CD8-positive, alpha-beta memory T cell (primary cell): ENCODE data around the gene ATP8B1. TPM values are rescaled to one million over a fixed set of nuclear protein-coding genes. Genes with fewer than 3 reads are reported as not detected.
"Not testable (repeated sequence)": the region's sequence is repeated elsewhere in the genome, so short reads cannot be mapped to it uniquely, and the experiment has no call there.

Experiments
- CTCF ChIA-PET: fragments of 350-600 bp; sonication (Branson Sonifier 250); formaldehyde crosslinking; loops from one replicate; lab custom pipeline; 2021; ENCODE audit warnings: antibody characterized with exemption; lab: Charles Lee
- POLR2A ChIA-PET: fragments of 350-600 bp; sonication (Branson Sonifier 250); formaldehyde crosslinking; loops from one replicate; lab custom pipeline; 2021; ENCODE audit warnings: antibody characterized with exemption; lab: Charles Lee
- DNase-seq, 5 donors: peaks; one replicate each; pipeline versions ENCODE4 v3.0.0 to v3.0.0-alpha.2; 2020 to 2022; ENCODE audit warnings: mixed read lengths in 1 of 5
- H3K27ac ChIP-seq: one replicate; pipeline ENCODE4 v1.7.0; 2013; ENCODE audit warnings: low read depth, mild to moderate bottlenecking, low read length, moderate library complexity
- H3K27me3 ChIP-seq: 2 replicates; pipeline ENCODE4 v1.7.0; 2013; ENCODE audit warnings: low read length, mild to moderate bottlenecking; ENCODE audit not compliant: insufficient read depth, poor library complexity, severe bottlenecking
- H3K36me3 ChIP-seq: 2 replicates; pipeline ENCODE4 v1.7.0; 2013; ENCODE audit warnings: mild to moderate bottlenecking, low read length, moderate library complexity; ENCODE audit not compliant: insufficient read depth
- H3K4me1 ChIP-seq: 2 replicates; pipeline ENCODE4 v1.7.0; 2013; ENCODE audit warnings: mild to moderate bottlenecking, low read length, moderate library complexity; ENCODE audit not compliant: insufficient read depth
- H3K4me3 ChIP-seq: 2 replicates; pipeline ENCODE4 v1.7.0; 2013; ENCODE audit warnings: mild to moderate bottlenecking, low read length
- H3K9me3 ChIP-seq: 2 replicates; pipeline ENCODE4 v1.7.0; 2013; ENCODE audit warnings: mild to moderate bottlenecking, low read length
- H3K27ac Mint-ChIP-seq, 8 donors: one replicate each; pipeline ENCODE4 v1.8.0; 2020 to 2021; ENCODE audit warnings: mixed read lengths in 8 of 8, mild to moderate bottlenecking in 6 of 8, inconsistent platforms in 3 of 8, moderate library complexity in 3 of 8
- H3K27me3 Mint-ChIP-seq, 2 donors: one replicate each; pipeline ENCODE4 v1.8.0; 2020 to 2021; ENCODE audit warnings: mixed read lengths in 2 of 2, mild to moderate bottlenecking in 1 of 2, moderate library complexity in 1 of 2
- H3K36me3 Mint-ChIP-seq, 3 donors: one replicate each; pipeline ENCODE4 v1.8.0; 2020 to 2021; ENCODE audit warnings: mixed read lengths in 3 of 3, inconsistent platforms in 1 of 3, mild to moderate bottlenecking in 1 of 3
- H3K4me1 Mint-ChIP-seq, 3 donors: one replicate each; pipeline ENCODE4 v1.8.0; 2020 to 2021; ENCODE audit warnings: mixed read lengths in 3 of 3, inconsistent platforms in 1 of 3, mild to moderate bottlenecking in 1 of 3
- H3K4me3 Mint-ChIP-seq, 7 donors: one replicate each; pipeline ENCODE4 v1.8.0; 2020 to 2021; ENCODE audit warnings: mixed read lengths in 7 of 7, mild to moderate bottlenecking in 6 of 7, moderate library complexity in 4 of 7, inconsistent platforms in 2 of 7
- H3K9me3 Mint-ChIP-seq, 5 donors: one replicate each; pipeline ENCODE4 v1.8.0; 2020 to 2022; ENCODE audit warnings: mixed read lengths in 5 of 5, mild to moderate bottlenecking in 3 of 5, moderate library complexity in 2 of 5, inconsistent platforms in 1 of 5
- polyA plus RNA-seq: library from polyadenylated mRNA; unstranded; fragments of 300-500 nt; fragmentation: Illumina TruSeq; gene quantifications from one replicate; pipeline ENCODE4 v1.2.3, GENCODE V29; 2021
- total RNA-seq, 2 experiments: library from RNA; stranded (reverse); gene quantifications; one replicate each; pipeline ENCODE4 v1.2.3, GENCODE V29; 2021

ATP8B1 gene
- total and polyA plus RNA-seq, 3 experiments from 2014 or later: not detected

DNA sequence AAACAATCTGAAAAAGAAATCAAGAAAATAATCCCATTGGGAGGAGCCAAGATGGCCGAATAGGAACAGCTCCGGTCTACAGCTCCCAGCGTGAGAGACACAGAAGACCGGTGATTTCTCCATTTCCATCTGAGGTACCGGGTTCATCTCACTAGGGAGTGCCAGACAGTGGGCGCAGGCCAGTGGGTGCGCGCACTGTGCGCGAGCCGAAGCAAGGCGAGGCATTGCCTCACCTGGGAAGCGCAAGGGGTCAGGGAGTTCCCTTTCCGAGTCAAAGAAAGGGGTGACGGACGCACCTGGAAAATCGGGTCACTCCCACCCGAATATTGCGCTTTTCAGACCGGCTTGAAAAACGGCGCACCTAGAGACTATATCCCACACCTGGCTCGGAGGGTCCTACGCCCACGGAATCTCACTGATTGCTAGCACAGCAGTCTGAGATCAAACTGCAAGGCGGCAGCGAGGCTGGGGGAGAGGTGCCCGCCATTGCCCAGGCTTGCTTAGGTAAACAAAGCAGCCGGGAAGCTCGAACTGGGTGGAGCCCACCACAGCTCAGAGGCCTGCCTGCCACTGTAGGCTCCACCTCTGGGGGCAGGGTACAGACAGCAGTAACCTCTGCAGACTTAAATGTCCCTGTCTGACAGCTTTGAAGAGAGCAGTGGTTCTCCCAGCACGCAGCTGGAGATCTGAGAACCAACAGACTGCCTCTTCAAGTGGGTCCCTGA, 83.7 kb downstream of the ATP8B1 start:
- H3K9me3 Mint-ChIP-seq: peaks cover 23 to 44% (median 40%) of the 10 kb centered on the region in 5 donors
- H3K27ac ChIP-seq, CTCF ChIA-PET, H3K4me3 Mint-ChIP-seq, H3K4me1 ChIP-seq, H3K36me3 ChIP-seq, DNase-seq, H3K4me1 Mint-ChIP-seq, H3K9me3 ChIP-seq, H3K27me3 Mint-ChIP-seq, H3K27ac Mint-ChIP-seq, H3K27me3 ChIP-seq, POLR2A ChIA-PET, H3K4me3 ChIP-seq: not testable (repeated sequence)
- H3K36me3 Mint-ChIP-seq: peaks cover 0 to 11% (median 0%) of the 10 kb centered on the region in 3 donors

DNA sequence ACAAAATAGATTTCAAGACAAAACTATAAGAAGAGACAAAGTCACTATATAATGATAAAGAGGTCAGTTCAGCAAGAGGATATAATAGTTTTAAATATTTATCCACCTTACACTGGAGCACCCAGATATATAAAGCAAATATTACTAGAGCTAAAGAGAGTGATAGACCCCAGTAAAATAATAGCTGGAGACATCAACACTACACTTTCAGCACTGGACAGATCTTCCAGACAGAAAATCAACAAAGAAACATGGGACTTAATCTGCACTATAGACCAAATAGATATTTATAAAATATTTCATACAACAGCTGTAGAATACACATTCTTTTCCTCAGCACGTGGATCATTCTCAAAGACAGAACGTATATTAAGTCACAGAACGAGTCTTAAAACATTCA, 86.6 kb downstream of the ATP8B1 start:
- CTCF ChIA-PET: no interaction called here
- no peak for DNase-seq
- Mint-ChIP-seq H3K4me1 (peaks cover 0 to 4% (median 3%) of the 10 kb centered on the region in 3 donors), H3K4me3 (no peak overlapping the region), H3K36me3 (peaks cover 0 to 11% (median 0%) of the 10 kb centered on the region in 3 donors), H3K9me3 (peaks cover 23 to 52% (median 45%) of the 10 kb centered on the region in 5 donors), H3K27ac (no peak overlapping the region), H3K27me3 (no peaks in the 10 kb centered on the region)
- no peaks in the 10 kb centered on the region for H3K27me3 ChIP-seq
- no peaks in the 10 kb centered on the region for H3K4me1 ChIP-seq
- POLR2A ChIA-PET: no interaction called here
- no peaks in the 10 kb centered on the region for H3K36me3 ChIP-seq
- H3K4me3 ChIP-seq: no peak overlapping the region
- no peak overlapping the region for H3K27ac ChIP-seq
- H3K9me3 ChIP-seq: no peaks in the 10 kb centered on the region

- Histone ChIP-seq H3K36me3 (no peaks in the 10 kb centered on the region), H3K9me3 (no peaks in the 10 kb centered on the region), H3K4me1 (no peaks in the 10 kb centered on the region), H3K27ac (no peak overlapping the region), H3K27me3 (no peaks in the 10 kb centered on the region), H3K4me3 (no peak overlapping the region)
- Mint-ChIP-seq H3K4me3 (no peak overlapping the region), H3K27ac (no peak overlapping the region), H3K36me3 (peaks cover 0 to 17% (median 0%) of the 10 kb centered on the region in 3 donors), H3K27me3 (no peaks in the 10 kb centered on the region), H3K9me3 (peaks cover 23 to 61% (median 48%) of the 10 kb centered on the region in 5 donors), H3K4me1 (peaks cover 0 to 4% (median 3%) of the 10 kb centered on the region in 3 donors)
- DNase-seq: no peak
- POLR2A ChIA-PET: no interaction called here
- CTCF ChIA-PET: no interaction called here
Observed at GRCh38 chr18:57715671-57716070, 87.4 kb downstream of the ATP8B1 start.

DNA sequence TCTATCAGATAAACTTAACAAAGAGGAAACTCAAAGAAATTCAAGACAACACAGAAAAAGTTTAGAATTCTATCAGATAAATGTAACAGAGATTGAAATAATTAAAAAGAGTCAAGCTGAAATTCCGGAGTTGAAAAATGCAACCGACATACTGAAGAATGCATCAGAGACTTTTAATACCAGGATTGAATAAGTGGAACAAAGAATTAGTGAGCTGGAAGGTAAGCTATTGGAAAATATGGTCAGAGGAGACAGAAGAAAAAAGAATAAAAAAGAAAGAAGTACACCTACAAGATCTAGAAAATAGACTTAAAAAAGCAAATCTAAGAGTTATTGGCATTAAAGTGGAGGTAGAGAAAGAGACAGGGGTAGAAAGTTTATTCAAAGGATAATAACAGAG, 88.0 kb downstream of the ATP8B1 start:
- ChIA-PET CTCF (no interaction called here), POLR2A (no interaction called here)
- no peaks in the 10 kb centered on the region for H3K27me3 Mint-ChIP-seq

DNA sequence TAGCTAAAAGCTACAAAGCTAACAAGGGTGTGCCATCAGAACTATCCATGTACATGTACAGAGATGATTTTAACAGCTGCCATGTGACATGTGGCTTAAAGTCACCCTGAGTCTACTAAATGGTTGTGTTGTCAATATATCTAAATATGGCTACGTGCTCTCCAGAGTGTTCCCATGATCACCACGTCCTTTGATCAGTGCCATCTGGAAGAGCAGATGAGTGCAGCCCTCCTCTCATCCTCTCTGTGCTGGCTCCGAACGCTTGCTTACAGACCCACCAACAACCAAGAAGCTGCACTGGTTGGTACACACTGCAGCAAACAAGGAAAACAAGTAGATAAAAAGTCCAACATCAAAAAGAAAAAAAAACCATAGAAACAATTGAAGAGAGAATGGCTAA, 92.9 kb downstream of the ATP8B1 start:
- Histone ChIP-seq H3K4me3 (no peak overlapping the region), H3K27me3 (no peaks in the 10 kb centered on the region), H3K27ac (no peak overlapping the region), H3K9me3 (no peaks in the 10 kb centered on the region), H3K36me3 (no peaks in the 10 kb centered on the region), H3K4me1 (no peaks in the 10 kb centered on the region)
- peaks cover 0 to 41% (median 4%) of the 10 kb centered on the region in 3 donors for H3K36me3 Mint-ChIP-seq
- no peak overlapping the region for H3K4me3 Mint-ChIP-seq
- H3K9me3 Mint-ChIP-seq: peaks cover 5 to 69% (median 39%) of the 10 kb centered on the region in 5 donors
- H3K27me3 Mint-ChIP-seq: no peaks in the 10 kb centered on the region
- POLR2A ChIA-PET: no interaction called here
- DNase-seq: no peak
- CTCF ChIA-PET: no interaction called here
- H3K27ac Mint-ChIP-seq: no peak overlapping the region
- peaks cover 4 to 5% (median 4%) of the 10 kb centered on the region in 3 donors for H3K4me1 Mint-ChIP-seq

More for the DNA sequence above, 88.0 kb downstream of the ATP8B1 start:
- peaks cover 0 to 6% (median 4%) of the 10 kb centered on the region in 3 donors for H3K4me1 Mint-ChIP-seq
- no peaks in the 10 kb centered on the region for H3K4me1 ChIP-seq
- H3K4me3 Mint-ChIP-seq: no peak overlapping the region
- peaks cover 0 to 23% (median 0%) of the 10 kb centered on the region in 3 donors for H3K36me3 Mint-ChIP-seq
- no peaks in the 10 kb centered on the region for H3K9me3 ChIP-seq
- H3K9me3 Mint-ChIP-seq: peaks cover 23 to 67% (median 52%) of the 10 kb centered on the region in 5 donors
- H3K27me3 ChIP-seq: no peaks in the 10 kb centered on the region
- no peak overlapping the region for H3K4me3 ChIP-seq
- no peaks in the 10 kb centered on the region for H3K36me3 ChIP-seq
- H3K27ac ChIP-seq: no peak overlapping the region
- DNase-seq: no peak
- no peak overlapping the region for H3K27ac Mint-ChIP-seq

- Mint-ChIP-seq H3K27me3 (no peaks in the 10 kb centered on the region), H3K36me3 (peaks cover 0 to 38% (median 4%) of the 10 kb centered on the region in 3 donors), H3K9me3 (peaks cover 0 to 67% (median 33%) of the 10 kb centered on the region in 5 donors), H3K4me3 (no peak overlapping the region), H3K4me1 (peaks cover 4 to 6% (median 4%) of the 10 kb centered on the region in 3 donors), H3K27ac (no peak overlapping the region)
- Histone ChIP-seq H3K27ac (no peak overlapping the region), H3K4me1 (no peaks in the 10 kb centered on the region), H3K9me3 (no peaks in the 10 kb centered on the region), H3K36me3 (no peaks in the 10 kb centered on the region), H3K27me3 (no peaks in the 10 kb centered on the region), H3K4me3 (no peak overlapping the region)
- ChIA-PET POLR2A (no interaction called here), CTCF (no interaction called here)
- no peak for DNase-seq
Observed at GRCh38 chr18:57709335-57709734, 93.8 kb downstream of the ATP8B1 start.

DNA sequence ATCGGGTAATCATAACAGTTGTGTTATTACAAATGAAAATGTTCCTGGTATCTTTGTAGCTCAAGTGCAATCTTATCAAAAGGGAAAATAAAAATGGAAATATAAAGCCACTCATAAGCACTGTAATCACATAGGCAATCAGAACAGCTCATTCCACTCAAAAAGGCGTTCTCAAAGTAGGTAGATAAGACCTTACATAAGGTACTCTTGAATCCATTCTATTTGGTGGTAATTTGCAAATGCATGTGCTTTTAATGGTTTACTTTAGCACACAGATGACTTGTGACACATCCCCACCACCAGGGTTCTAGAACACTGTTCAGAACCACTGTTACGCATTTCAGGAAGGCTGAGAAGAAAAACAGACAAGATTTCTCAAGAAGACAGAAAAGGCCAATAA, 94.8 kb downstream of the ATP8B1 start:
- H3K27me3 ChIP-seq: no peaks in the 10 kb centered on the region
- ChIA-PET CTCF (no interaction called here), POLR2A (no interaction called here)
- no peak overlapping the region for H3K27ac Mint-ChIP-seq
- no peak overlapping the region for H3K4me3 ChIP-seq
- H3K27me3 Mint-ChIP-seq: no peaks in the 10 kb centered on the region
- peaks cover 0 to 39% (median 4%) of the 10 kb centered on the region in 3 donors for H3K36me3 Mint-ChIP-seq
- no peak overlapping the region for H3K27ac ChIP-seq
- peaks cover 0 to 66% (median 31%) of the 10 kb centered on the region in 5 donors for H3K9me3 Mint-ChIP-seq
- H3K9me3 ChIP-seq: no peaks in the 10 kb centered on the region
- H3K4me1 Mint-ChIP-seq: peaks cover 3 to 9% (median 4%) of the 10 kb centered on the region in 3 donors
- H3K4me1 ChIP-seq: no peaks in the 10 kb centered on the region
- no peak overlapping the region for H3K4me3 Mint-ChIP-seq
- no peaks in the 10 kb centered on the region for H3K36me3 ChIP-seq
- no peak for DNase-seq

DNA sequence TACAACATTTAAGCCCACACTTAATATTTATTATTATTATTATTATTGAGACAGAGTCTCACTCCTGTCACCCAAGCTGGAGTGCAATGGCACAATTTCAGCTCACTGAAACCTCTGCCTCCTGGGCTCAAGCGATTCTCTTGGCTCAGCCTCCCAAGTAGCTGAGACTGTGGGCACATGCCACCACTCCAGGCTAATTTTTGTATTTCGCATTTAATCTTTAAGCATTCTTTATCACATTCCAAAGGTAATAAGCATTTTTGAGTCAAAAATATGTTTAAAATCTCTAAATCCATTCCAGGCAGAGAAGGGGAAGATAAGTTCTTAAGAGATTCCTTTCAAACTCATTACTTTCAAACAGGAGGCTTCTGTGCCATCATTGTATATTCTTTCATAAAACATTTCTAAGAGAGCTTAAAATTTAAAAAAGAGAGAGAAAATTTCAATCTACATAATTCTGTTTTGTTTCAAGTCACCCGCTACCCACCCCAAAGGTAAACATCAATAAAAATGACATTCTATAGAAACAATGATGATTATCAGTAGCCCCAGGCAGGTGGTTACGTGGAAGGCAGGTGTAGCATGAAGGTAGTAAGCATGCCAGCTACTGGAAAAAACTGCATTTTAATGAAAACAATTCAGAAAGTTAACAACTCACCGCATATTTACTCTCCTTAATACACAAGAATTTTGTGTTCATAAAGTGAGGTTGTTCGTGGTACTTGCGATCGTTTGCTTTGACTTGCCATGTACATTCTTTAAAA, 97.1 kb downstream of the ATP8B1 start:
- Mint-ChIP-seq H3K36me3 (peaks cover 0 to 45% (median 6%) of the 10 kb centered on the region in 3 donors), H3K27me3 (no peaks in the 10 kb centered on the region), H3K9me3 (peaks cover 0 to 75% (median 31%) of the 10 kb centered on the region in 5 donors), H3K27ac (no peak overlapping the region), H3K4me3 (no peak overlapping the region), H3K4me1 (peaks cover 4 to 9% (median 7%) of the 10 kb centered on the region in 3 donors)
- no peaks in the 10 kb centered on the region for H3K9me3 ChIP-seq
- no peaks in the 10 kb centered on the region for H3K27me3 ChIP-seq
- no peak overlapping the region for H3K27ac ChIP-seq
- POLR2A ChIA-PET: no interaction called here
- no peaks in the 10 kb centered on the region for H3K4me1 ChIP-seq
- H3K4me3 ChIP-seq: no peak overlapping the region
- no peak for DNase-seq
- H3K36me3 ChIP-seq: no peaks in the 10 kb centered on the region
- CTCF ChIA-PET: no interaction called here
